NCI-H1436 treated with DMSO at 0.1 percent for 48 hours (cell line): ENCODE results near the gene ANO1.
"Not testable (repeated sequence)": the region's sequence is repeated elsewhere in the genome, so short reads cannot be mapped to it uniquely, and the experiment has no call there.

Experiments used
- DNase-seq: peaks from one replicate; lab custom pipeline; 2025; lab: John Stamatoyannopoulos, UW

The ANO1 gene

DNA sequence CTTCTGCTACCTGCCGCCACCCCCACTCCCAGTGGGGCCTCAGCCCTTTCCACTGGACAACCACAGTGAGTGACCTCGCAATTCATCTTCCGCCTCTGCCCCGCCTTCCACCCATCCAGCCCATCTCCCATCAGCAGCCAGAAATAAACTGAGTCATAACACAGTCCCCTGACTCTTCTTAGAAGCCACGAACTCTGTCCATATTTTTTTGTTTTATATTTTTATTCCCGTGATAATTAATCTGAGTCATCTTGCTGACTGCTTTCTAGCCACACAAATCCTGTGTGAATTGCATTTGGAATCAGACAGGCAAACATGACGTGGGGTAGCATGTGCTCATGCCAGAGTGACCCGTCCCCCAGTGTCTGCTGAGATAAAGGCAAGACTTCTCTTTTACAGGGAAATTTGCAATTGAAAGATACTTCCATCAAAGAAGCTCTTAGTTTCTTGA is 132.0 kb downstream of the ANO1 start:
- no peak for DNase-seq

DNA sequence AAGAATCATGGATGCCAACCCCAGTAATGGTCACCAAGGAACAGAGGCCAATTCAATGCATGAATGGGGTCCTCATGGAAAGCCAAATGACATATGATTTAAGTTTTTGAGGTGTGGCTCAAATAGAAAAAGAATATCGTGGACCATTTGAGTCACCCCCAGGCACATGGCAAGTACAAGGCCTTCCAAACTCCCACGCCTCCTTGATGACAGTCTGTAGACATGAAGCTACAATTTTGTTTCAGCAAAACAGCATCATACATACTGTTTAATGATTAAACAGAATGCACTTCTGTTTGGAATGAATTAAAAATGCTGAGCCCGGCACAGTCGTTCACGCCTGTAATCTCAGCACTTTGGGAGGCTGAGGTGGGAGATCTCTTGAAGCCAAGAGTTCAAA is 132.4 kb downstream of the ANO1 start:
- no peak for DNase-seq

DNA sequence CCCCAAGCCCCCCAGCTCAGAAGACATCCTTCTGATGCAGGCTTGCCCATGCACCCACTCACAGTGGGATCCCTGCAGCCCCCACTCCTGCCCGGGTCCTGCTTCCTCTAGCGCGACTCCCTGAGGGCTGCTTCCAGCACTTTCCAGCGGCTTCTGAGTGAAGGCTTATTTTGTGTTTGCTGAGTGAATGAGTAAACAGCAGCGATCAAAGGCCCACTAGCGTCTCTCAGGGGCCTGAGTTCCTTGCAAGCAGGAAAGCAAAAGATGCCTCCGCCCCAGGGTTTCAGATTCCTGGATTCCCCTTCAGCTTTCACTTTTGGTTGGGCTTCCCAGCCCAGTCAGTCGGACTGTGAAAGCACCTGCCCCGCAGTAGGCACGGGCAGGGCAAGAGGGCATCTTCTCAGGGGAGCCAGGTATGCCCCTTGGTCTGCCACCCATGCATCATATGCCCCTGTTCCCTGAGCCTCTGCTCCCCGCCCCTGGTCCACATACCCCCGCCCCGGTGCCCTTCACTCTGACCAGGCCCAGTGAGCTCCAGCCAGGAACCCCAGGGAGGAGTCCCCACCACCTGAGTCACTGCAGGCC is 134.2 kb downstream of the ANO1 start:
- DNase-seq = no peak

DNA sequence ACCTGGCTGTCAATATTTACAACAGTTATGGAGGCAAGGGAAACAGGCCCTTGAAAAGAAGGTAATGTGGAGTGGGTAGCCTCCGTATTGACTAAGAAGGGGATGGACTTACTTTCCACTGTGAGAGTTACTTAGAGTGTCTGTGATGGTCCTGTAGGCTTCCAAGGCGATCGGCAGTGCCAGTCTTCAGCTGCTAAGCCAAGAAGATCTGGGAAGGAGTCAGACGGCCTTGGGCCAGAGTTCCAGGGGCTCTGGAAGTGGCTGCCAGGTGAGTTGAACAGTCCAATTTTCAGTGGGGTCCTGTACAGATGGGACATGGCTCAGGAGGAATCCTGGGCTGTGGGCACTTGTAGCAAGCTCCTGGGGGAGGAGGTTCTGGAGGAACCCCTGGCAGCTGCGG is 139.3 kb downstream of the ANO1 start:
- not testable (repeated sequence) for DNase-seq

DNA sequence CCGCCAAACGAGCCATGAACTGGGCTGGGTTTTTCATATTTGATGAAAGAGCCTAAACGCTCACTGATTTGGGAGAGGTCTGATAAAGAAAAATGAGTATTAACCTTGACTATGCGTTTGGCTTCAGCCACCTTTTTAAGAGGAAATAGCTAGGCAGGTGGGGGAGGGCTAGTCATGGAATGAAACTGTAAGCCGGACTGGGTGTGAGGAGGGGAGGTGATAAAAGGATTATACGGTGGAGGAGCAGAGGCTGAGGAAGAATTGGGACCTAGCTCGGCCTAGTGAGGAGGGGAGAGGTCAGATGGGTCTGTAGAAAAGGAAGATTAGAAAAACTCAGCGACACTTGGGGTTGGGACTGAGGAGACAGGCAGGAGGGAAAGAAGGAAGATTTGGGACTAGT is 140.0 kb downstream of the ANO1 start:
- DNase-seq = not testable (repeated sequence)

DNA sequence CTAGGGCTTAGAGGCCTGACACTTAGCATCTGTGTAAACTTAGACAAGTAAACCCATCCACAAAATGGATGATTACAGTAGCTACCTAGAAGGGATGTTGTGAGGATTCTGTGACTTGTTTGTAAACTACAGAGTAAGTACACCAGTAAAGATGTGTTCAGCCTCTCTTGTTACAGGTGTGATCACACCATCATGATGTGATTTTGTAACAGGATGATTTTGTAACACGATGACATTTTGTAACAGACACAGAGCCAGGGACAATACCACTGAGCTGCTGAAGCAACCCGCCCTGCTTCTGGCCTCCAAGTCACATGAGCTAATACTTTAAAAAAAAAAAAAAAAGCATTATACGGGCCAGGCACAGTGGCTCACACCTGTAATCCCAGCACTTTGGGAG is 142.0 kb downstream of the ANO1 start:
- no peak for DNase-seq

DNA sequence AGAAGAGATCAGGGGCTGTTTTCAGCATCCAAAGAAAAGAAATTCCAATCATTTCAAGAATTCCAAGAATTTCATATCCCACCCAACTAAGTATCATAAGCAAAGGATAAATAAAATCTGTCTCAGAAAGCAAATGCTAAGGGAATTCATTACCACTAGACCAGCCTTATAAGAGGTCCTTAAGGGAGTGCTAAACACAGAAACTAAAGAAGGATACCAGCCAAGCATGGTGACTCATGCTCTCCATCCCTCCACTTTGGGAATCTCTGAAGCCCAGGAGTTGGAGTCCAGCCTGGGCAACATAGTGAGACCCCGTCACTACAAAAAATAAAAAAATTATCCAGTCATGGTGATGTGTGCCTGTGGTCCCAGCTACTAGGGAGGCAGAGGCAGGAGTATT is 142.8 kb downstream of the ANO1 start:
- no peak for DNase-seq

DNA sequence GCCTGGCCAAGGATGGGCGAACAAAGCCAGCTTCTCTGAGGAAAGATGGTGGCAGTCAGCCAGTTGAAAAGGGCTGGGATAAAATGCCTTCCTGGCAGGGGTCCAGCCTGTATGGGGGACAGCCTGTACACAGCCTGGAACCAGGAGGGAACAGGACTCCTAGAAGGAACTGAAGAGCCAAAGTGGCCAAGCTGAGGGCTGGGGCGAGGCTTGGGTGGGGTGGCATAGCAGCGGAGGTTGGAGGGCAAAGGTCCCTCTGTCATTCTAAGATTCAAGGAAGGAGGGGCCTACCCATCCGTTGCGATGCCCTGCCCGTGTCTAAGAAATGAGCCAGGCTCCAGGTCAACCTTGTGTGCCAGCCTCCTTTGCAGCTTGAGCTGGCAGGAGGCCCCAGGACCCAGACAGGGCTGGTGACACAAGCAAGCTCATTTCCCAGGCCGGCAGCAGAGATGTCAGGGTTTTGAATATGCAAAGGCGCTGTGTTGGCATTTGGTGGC is 147.6 kb downstream of the ANO1 start:
- no peak for DNase-seq

DNA sequence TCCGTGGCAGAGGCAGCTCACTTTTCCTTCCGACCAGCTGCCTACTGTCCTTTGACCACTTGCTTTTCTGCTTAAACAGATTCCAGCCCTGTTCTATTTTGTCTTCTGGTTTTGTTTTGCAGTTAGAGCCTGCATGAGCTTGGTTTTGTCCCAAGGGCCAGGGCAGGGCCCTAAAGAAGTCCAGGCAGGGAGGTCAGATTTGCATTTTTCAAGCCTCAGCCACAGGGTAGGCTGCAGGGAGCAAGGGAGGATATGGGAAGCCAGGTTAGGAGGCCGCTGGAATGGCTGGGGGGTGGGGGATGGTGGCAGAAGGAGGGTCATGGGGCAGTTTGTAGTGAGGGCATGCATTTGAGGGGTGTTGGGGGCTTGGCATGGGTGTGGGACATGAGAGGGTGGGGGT is 148.1 kb downstream of the ANO1 start:
- DNase-seq = no peak

DNA sequence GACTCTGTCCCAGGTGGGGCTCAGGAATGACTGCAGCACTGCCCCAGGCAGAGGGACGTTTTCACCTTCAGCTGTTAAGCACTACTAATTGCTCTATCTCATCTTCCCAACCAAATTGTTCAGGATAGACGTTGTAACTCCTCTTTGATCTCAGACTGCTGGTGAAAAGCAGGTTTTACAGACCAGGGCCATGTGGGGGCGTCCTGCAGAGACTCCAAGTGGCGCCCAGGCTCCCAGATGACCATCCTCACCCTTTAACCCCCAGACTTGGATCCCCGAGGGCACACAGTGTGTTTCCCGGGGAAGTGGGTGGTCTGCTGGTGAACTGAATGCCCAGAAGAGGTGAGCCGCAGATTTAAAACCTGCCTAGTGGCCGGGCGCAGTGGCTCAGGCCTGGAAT is 148.8 kb downstream of the ANO1 start:
- DNase-seq = no peak

DNA sequence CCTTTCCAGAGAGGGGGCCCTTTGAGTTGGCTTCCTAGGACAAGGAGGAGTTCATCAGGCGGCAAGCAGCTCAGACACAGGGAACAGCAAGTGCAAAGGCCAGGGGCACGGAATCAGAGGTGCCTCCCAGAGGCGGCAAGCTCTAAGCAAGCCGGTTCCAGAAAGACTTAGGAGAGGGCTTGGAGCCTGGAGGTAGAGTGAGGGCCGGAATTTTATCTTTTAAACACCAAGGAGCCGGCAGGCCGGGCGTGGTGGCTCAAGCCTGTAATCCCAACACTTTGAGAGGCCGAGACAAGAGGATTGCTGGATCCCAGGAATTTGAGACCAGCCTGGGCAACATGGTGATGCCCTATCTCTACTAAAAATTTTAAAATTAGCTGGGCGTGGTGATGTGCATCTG is 151.6 kb downstream of the ANO1 start:
- no peak for DNase-seq

DNA sequence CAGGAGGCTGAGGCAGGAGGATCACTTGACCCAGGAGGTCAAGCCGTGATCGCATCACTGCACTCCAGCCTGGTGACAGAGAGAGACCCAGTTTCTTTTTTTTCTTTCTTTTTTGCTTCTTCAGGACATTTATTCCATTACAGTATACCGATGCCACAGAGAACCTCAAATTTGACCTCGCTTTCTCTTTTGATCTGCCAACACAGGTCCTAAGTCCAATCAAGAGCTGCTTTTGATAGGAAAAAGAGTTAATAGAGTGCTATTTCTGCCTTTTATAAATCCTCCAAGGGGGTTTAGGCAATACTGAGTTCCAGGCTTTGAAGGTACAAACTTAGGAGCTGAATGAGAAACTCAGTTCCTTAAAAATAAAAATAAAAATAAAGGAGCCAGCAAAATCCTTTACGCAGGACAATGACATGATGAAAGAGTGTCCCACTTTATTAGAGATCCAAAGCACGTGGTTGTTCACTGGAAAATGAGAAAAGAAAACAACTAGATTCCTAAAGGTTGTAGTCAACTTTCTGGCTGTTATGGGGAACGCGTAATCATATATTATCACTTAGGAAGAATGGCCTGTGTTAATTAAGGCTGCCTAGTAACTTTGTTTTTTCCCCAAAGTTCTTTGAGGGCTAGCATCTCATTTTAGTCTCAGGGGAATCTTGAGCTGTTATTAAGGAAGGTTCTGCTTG is 152.2 kb downstream of the ANO1 start:
- no peak for DNase-seq

DNA sequence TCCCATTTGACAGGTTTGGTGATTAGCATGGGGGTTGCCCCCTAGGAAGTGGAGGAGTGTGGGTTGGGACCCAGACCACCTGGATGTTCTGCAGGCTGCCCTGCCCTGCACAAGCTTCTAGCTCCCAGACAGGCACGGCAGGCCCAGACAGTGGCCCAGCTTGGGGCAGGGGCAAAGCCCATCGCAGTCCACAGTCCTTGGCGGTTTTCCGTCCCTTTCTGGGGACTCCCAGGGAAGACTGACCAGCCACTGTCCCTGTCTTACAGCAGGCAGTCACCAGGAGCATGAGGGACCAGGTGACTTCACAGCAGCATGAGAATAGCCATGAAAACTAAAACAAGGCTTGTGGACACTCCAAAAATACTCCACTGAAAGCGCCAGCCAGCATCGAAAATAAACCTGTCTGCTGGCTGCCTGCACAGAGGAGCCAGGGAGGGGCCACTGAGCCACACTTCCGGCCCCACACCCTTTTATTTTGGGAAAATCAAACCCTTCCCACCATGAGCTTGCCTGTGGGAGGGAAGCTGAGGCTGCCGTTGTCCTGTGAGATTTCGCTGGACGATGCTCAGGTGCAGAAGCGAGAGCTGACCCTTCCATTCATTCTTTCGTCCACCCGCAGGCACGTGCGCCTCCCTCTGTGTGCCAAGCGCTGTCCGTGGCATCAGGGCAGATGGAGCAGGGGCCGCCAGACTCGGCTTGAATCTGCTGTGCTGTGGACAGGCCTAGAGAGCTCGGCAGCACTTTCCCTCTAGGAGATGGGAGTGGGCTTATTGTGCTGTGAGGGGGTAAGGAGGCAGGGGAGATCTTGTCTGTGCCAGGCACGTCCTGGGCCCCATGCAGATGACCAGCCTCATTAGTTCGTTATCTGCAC is 153.0 kb downstream of the ANO1 start:
- no peak for DNase-seq

DNA sequence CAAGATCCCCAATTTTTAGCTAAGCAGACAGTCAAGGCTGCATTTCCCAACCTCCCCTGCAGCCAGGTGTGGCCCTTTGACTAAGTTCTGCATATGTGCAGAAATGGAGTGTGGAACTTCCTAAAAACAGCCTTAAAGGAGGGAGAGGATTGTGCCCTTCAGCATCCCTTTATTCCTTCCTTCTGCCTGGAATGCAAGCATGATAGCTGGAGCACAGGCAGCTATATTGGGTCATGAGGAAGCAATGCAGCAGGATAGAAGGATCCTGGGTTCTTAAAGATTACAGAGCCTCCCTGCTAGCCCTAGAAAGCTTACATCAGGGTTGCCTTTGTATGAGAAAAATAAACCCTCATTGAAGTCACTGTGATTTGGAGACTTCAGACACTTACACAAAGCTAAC is 154.9 kb downstream of the ANO1 start:
- no peak for DNase-seq

DNA sequence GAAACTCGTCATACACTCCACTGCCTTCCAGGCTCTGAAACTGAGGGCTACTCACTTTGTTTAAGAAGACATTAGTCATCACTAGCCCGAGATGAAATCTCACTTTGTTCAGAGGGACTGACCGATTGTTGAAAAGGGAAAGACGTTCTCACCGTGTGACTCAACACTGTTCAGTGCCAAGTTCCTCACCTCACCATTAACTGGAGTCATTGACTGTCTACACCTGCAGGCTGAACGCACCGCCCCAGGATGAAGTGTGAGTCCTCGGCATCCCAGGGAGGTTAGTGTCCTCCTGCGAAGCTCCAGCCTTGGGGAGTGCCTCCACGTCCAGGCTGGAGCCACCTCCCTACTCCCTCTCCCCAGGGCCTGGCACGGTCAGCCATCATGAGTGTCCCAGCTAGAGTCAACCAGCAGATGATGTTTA is 155.4 kb downstream of the ANO1 start:
- no peak for DNase-seq

DNA sequence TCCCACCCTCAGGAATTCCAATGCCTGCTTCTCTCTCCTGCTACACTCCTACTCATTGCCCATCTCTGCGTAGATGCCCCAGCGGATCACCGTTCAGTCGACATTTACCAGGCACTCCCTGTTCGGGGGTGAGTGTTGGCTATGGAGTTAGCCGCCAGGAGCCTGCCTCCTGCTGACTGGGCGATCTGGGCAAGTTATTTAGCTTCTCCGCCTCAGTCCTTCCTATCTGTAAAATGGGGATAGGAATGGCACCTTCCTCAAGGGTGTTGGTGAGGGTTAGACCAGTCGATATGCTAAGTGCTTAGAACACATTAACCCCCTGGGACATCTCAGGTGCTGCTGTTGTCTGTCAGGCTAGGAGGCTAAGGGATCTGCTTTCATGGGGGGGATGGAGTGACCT is 155.8 kb downstream of the ANO1 start:
- DNase-seq = no peak
